Heart right ventricle (tissue), 16 donors: Measurements from ENCODE around the gene RAPGEF2. TPM values are rescaled to one million over a fixed set of nuclear protein-coding genes. Genes with fewer than 3 reads are reported as not detected.

ENCODE experiments used
- ATAC-seq, 8 donors: fragments of 200-7000 bp; cut with Tn5 transposase; one replicate each; pipeline ENCODE4 v1.9.1; 2020; ENCODE audit warnings: mild to moderate bottlenecking in 8 of 8, moderate library complexity in 8 of 8, moderate number of reproducible peaks in 1 of 8
- DNase-seq, 2 donors: peaks; one replicate each; pipeline ENCODE4 v3.0.0-alpha.2; 2020
- H3K27ac ChIP-seq, 10 donors: fragments of 200-600 bp; sonication (generic) in 2 of 10; one replicate each; pipeline versions ENCODE4 v1.5.0 to v1.8.0; 2020 to 2022; ENCODE audit warnings: mild to moderate bottlenecking in 3 of 10
- H3K27me3 ChIP-seq, 7 donors: fragments of 200-600 bp; one replicate each; pipeline ENCODE4 v1.8.0; 2021 to 2022; ENCODE audit warnings: mild to moderate bottlenecking in 2 of 7
- H3K36me3 ChIP-seq, 9 donors: fragments of 200-600 bp; sonication (generic) in 1 of 9; one replicate each; pipeline versions ENCODE4 v1.5.0 to v1.8.0; 2020 to 2022; ENCODE audit warnings: mild to moderate bottlenecking in 2 of 9
- H3K4me1 ChIP-seq, 9 donors: fragments of 200-600 bp; sonication (generic) in 1 of 9; one replicate each; pipeline versions ENCODE4 v1.5.0 to v1.8.0; 2020 to 2022; ENCODE audit warnings: mild to moderate bottlenecking in 4 of 9
- H3K4me3 ChIP-seq, 10 donors: fragments of 200-600 bp; sonication (generic) in 2 of 10; one replicate each; pipeline versions ENCODE4 v1.5.0 to v1.8.0; 2020 to 2022; ENCODE audit warnings: mild to moderate bottlenecking in 7 of 10, moderate library complexity in 2 of 10
- H3K9me3 ChIP-seq, 11 donors: fragments of 200-600 bp in 10 of 11; sonication (generic) in 2 of 11; one replicate each; pipeline versions ENCODE4 v1.5.0 to v1.8.0; 2013 to 2022; ENCODE audit warnings: mild to moderate bottlenecking in 2 of 11, control low read depth in 1 of 11, moderate library complexity in 1 of 11
- WGBS, 2 donors: extraction: QIAGEN DNeasy Blood & Tissue Kit; methylation state at CpG; one replicate each; pipeline ENCODE4 v1.1.7; 2013; ENCODE audit warnings: inconsistent platforms in 1 of 2; 5-methylcytosine and 5-hydroxymethylcytosine counted together
- intact Hi-C, 10 donors: fragments of 100-400 bp; cut with DNase I; formaldehyde crosslinking; loops; one replicate each; pipeline versions ENCODE4 v1.11.1 to v1.14.2; 2022
- polyA plus RNA-seq, 2 donors: library from polyadenylated mRNA; stranded (reverse); fragments of 200-250 nt; gene quantifications; one replicate each; pipeline ENCODE4 v1.2.3, GENCODE V29; 2013
- total RNA-seq, 10 donors: library from RNA; stranded (reverse); fragmentation: NEBNext Ultra II Directional in 3 of 10; extraction: Animal tissue kit (Norgen Biotek cat#: 25700) in 3 of 10; gene quantifications; one replicate each; pipeline versions ENCODE4 v1.2.1 to v1.2.4, GENCODE V29; 2021 to 2023
- TF ChIP-seq, protein P1 (sequence below), 9 donors: fragments of 200-600 bp; sonication (generic) in 2 of 9; IDR thresholded peaks; one replicate each; pipeline versions ENCODE4 v1.5.0 to v1.8.0; 2021 to 2022; ENCODE audit warnings: antibody characterized with exemption in 9 of 9, mild to moderate bottlenecking in 5 of 9, moderate library complexity in 1 of 9
- donor health status: Arrhythmogenic right ventricular cardiomyopathy.
- donor health status: ischemic (EF 13 %, LVEDD 7.1; RV severe dilation, severe dysfunction).
- donor health status: healthy with polysubstance abuse.
- donor health status: DM: no; HTN: yes; CAD: no.
- donor health status: DM: no; HTN: no; CAD: no.
- donor health status: ischemic (EF 25% LVEDD 6.9; RV normal size, moderate dysfunction).
- donor health status: ischemic (EF 25% LVEDD 5.7; RV mildly dilated, moderate dysfunction).
- donor health status: healthy.
- donor health status: DM: yes; HTN: yes; CAD: no.
- donor health status: Ischemic cardiomyopathy.
- donor health status: ischemic (EF 35%, LVEDD 5.7; RV mildly dilated, moderate dysfunction).
- donor health status: nonischemic (EF 11% LVEDD 7.7; RV severe dilation, severe dysfunction).
- donor health status: DM: yes; HTN: yes; CAD: no.
- donor health status: PGD.
- donor health status: ischemic (EF 29% LVEDD 5.4; RV normal size, mild dysfunction).
- donor health status: nonischemic (EF 23%, LVEDD 6.1; RV moderate dilation, normal function).

The RAPGEF2 gene
- total and polyA plus RNA-seq, 12 donors, result 9.2 to 68.8 (median 53.7) TPM

DNA sequence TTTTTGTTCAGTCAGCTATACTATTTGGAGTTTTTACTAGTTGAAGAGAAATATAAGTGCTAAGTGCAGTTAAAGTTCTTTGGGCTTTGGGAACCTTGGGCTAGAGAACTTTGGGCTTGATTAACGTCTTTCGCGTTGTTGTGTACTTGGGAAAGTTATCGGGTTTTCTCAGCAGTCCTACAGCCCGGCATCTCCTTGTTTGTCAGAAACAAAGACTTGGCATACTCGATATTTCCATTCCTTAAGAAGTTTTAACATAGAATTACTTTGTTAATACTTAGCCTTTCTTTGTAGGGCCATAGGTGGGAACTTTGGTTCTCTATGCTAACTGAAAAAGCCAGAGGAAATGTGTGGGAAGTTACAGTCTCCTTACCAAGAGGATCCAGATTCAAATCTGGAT is 28.7 kb downstream of the RAPGEF2 start:
- Histone ChIP-seq H3K27ac (no peak overlapping the region), H3K9me3 (no peaks in the 10 kb centered on the region), H3K4me3 (no peak overlapping the region), H3K27me3 (no peaks in the 10 kb centered on the region), H3K4me1 (peaks cover 0 to 69% (median 27%) of the 10 kb centered on the region in 9 donors), H3K36me3 (no peaks in the 10 kb centered on the region)
- intact Hi-C loops, result no loop called here
- DNase-seq (no peak), ATAC-seq (no peak)
- 86 to 88% methylated on average over 6 of the region's 6 CpGs for WGBS, 2 donors
- TF ChIP-seq, protein P1, sequence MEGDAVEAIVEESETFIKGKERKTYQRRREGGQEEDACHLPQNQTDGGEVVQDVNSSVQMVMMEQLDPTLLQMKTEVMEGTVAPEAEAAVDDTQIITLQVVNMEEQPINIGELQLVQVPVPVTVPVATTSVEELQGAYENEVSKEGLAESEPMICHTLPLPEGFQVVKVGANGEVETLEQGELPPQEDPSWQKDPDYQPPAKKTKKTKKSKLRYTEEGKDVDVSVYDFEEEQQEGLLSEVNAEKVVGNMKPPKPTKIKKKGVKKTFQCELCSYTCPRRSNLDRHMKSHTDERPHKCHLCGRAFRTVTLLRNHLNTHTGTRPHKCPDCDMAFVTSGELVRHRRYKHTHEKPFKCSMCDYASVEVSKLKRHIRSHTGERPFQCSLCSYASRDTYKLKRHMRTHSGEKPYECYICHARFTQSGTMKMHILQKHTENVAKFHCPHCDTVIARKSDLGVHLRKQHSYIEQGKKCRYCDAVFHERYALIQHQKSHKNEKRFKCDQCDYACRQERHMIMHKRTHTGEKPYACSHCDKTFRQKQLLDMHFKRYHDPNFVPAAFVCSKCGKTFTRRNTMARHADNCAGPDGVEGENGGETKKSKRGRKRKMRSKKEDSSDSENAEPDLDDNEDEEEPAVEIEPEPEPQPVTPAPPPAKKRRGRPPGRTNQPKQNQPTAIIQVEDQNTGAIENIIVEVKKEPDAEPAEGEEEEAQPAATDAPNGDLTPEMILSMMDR (IDR thresholded peaks at IDR 0.05), result no peak

DNA sequence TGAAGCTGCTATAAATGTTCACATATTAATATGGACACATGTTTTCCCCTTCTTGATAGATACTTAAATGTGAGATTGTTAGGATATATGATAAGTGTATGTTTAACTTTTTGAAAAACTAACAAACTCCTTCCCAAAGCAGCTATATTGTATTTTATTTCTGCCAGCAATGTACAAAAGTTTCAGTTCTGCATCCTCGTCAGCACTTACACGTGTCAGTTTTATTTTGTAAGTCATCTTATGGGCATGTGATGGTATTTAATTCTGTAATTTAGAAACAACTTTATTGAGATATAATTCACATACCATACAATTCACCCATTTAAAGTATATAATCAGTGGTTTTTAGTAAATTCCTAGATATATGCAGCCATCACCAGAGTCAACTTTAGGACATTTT is 31.6 kb downstream of the RAPGEF2 start:
- H3K4me3 ChIP-seq, result no peak overlapping the region
- H3K36me3 ChIP-seq, result no peaks in the 10 kb centered on the region
- no peaks in the 10 kb centered on the region for H3K27me3 ChIP-seq
- ATAC-seq (no peak), DNase-seq (no peak)
- TF ChIP-seq, protein P1 (IDR thresholded peaks at IDR 0.05), result no peak
- intact Hi-C loops, result no loop called here
- no peaks in the 10 kb centered on the region for H3K9me3 ChIP-seq
- WGBS, 2 donors, result 77 to 82% methylated on average over 2 of the region's 2 CpGs
- H3K4me1 ChIP-seq, result peaks cover 6 to 69% (median 44%) of the 10 kb centered on the region in 9 donors
- no peak overlapping the region for H3K27ac ChIP-seq

DNA sequence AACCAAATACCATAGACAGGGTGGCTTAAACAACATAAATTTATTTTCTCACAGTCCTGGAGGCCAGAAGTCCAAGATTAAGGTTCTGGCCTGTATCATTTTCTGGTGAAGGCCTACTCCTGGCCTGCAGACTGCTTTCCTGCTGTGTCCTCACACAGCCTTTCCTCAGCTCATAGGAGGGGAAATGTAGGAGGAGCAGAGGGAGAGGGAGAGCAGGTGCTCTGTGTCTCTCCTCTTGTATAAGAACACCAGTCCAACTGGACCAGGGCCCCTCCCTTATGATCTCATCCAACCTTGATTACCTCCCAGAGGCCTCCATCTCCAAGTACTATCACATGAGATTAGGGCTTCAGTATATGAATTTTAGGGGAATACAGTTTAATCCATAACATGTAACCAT is 34.3 kb downstream of the RAPGEF2 start:
- ATAC-seq, result peak in 6 of 8 donors; percentile 25 to 67 (median 57)
- no peak overlapping the region for H3K27ac ChIP-seq
- H3K4me1 ChIP-seq, result peaks cover 10 to 77% (median 53%) of the 10 kb centered on the region in 9 donors

DNA sequence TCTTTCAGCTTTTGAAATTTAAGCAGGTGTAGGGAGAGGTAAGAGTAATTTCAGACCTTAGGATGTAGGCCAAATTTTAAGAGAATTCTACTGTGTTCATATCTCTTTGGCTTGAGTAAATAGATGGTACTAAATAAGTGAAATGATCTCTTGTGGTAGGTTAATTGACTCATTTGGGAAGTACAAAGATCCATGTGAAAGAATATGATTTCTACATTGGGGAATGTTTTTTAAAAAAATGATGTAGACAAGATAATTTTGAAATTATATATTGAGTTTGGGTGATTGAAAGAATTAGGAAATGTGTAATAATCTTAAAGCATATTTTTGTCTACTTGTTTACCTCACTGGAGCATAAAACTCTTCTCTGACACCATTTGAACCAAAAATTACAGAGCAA is 35.6 kb downstream of the RAPGEF2 start:
- no peaks in the 10 kb centered on the region for H3K36me3 ChIP-seq
- ATAC-seq (no peak), DNase-seq (no peak)
- H3K27ac ChIP-seq, result peak overlapping the region in 1 of 10 donors; percentile 23
- H3K27me3 ChIP-seq, result no peaks in the 10 kb centered on the region
- TF ChIP-seq, protein P1 (IDR thresholded peaks at IDR 0.05), result no peak
- intact Hi-C loops, result no loop called here
- H3K4me1 ChIP-seq, result peaks cover 10 to 78% (median 57%) of the 10 kb centered on the region in 9 donors
- H3K4me3 ChIP-seq, result no peak overlapping the region
- no peaks in the 10 kb centered on the region for H3K9me3 ChIP-seq

More for the DNA sequence above, 34.3 kb downstream of the RAPGEF2 start:
- intact Hi-C loops, result no loop called here
- no peaks in the 10 kb centered on the region for H3K36me3 ChIP-seq
- TF ChIP-seq, protein P1 (IDR thresholded peaks at IDR 0.05), result no peak
- H3K4me3 ChIP-seq, result no peak overlapping the region
- H3K27me3 ChIP-seq, result no peaks in the 10 kb centered on the region
- no peaks in the 10 kb centered on the region for H3K9me3 ChIP-seq
- DNase-seq, result no peak
